Measurements from ENCODE around the gene FUBP3. TPM values are rescaled to one million over a fixed set of nuclear protein-coding genes. Genes with fewer than 3 reads are reported as not detected.

FUBP3 gene
- total RNA-seq, 1 donor from 2014 or later, result 22.6 TPM

DNA sequence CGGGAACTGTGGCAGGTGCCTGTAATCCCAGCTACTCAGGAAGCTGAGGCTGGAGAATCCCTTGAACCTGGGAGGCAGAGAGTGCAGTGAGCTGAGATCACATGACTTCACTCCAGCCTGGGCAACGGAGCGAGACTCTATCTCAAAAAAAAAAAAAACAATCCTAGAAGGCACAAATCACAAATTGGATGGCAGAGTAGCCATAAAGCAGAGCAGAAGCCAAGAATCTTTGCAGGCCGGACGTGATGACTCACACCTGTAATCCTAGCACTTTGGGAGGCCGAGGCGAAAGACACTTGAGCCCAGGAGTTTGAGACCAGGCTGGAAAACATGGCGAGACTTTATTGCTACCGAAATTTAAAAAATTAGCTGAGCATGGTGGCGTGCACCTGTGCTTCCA, 9.2 kb upstream of the FUBP3 start:
- no peak for DNase-seq
- intact Hi-C loops (cut with micrococcal nuclease), result no loop called here
- H3K4me1 ChIP-seq, result peaks cover 5% of the 10 kb centered on the region
- no peaks in the 10 kb centered on the region for H3K36me3 ChIP-seq
- TF ChIP-seq CTCF (IDR thresholded peaks at IDR 0.05; ENCODE audit: borderline replicate concordance), result no peak
- no peak overlapping the region for H3K27ac ChIP-seq (replicated peaks)
- H3K27me3 ChIP-seq (ENCODE audit: low read depth), result no peaks in the 10 kb centered on the region
- no peak overlapping the region for H3K4me3 ChIP-seq
- no peaks in the 10 kb centered on the region for H3K9me3 ChIP-seq (replicated peaks)

DNA sequence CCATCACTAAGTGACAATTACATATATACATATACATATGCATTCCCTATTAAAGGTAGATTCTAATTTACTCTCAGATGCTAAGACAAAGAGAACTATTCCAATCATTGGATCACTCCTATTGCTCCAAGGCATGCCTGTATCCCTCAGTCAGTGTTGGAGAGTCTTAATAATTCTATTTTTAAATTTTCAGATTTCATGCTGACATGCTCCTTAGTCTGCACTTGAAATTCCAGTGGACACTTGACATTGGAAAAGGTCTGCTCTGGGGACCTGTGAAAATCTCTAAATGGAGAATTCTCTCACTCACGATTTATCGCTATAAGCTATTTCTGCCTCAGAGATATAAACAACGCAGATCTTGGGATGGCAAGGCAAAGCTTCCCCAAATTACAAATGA, 3.9 kb upstream of the FUBP3 start:
- H3K36me3 ChIP-seq, result no peaks in the 10 kb centered on the region
- H3K27me3 ChIP-seq (ENCODE audit: low read depth), result no peaks in the 10 kb centered on the region
- H3K4me3 ChIP-seq, result no peak overlapping the region
- intact Hi-C loops (cut with micrococcal nuclease), result no loop called here
- no peak for TF ChIP-seq CTCF (IDR thresholded peaks at IDR 0.05; ENCODE audit: borderline replicate concordance)
- DNase-seq, result no peak
- H3K9me3 ChIP-seq (replicated peaks), result no peaks in the 10 kb centered on the region
- peaks cover 41% of the 10 kb centered on the region for H3K4me1 ChIP-seq
- peak overlapping the region; percentile 53 for H3K27ac ChIP-seq (replicated peaks)

- Histone ChIP-seq H3K4me3 (no peak overlapping the region), H3K9me3 (replicated peaks) (no peaks in the 10 kb centered on the region), H3K27me3 (ENCODE audit: low read depth) (no peaks in the 10 kb centered on the region), H3K27ac (replicated peaks) (peak overlapping the region; percentile 53), H3K4me1 (peaks cover 47% of the 10 kb centered on the region), H3K36me3 (no peaks in the 10 kb centered on the region)
- intact Hi-C loops (cut with micrococcal nuclease), result no loop called here
- DNase-seq, result no peak
- no peak for TF ChIP-seq CTCF (IDR thresholded peaks at IDR 0.05; ENCODE audit: borderline replicate concordance)
Measured at GRCh38 chr9:130576176-130576575, 3.2 kb upstream of the FUBP3 start.

DNA sequence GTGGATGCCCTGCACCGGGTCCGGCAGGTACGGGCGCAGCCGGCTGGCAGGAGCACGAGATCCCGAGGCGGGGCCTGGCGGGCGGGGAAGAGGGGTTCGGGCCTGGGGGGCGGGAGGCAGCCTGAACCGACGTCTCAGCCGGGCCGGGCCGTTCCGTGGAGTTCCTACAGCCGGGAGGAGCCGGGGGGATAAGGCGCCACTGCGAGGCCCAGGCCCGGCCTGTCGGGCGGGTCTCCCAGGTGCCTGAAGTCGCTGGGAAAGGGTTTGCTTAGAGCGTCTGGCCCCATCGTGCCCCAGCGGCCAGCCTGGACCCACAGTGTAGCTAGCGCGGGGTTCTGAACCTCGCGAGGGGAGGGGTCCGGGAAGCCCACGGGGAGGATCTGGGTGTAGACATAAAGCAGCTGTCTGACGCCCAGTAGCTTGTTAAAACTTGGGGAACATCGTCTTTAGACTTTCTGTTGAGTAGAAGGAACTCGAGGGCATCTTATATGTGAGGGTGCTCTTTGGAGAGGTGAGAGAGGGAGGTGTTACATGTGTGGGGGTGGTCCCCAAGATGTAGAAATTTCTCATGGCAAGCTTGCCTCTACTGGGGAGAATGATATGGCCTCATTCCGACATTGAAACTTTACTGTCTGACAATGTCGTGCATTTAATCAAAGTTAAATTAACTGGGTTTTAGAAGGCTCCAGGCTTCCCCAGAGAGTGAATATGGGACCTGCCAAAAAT, 524 bp downstream of the FUBP3 start:
- H3K27me3 ChIP-seq (ENCODE audit: low read depth), result no peaks in the 10 kb centered on the region
- H3K36me3 ChIP-seq, result no peaks in the 10 kb centered on the region
- H3K4me3 ChIP-seq, result peak overlapping the region; percentile 90
- peak overlapping the region; percentile 97 for H3K27ac ChIP-seq (replicated peaks)
- TF ChIP-seq CTCF (IDR thresholded peaks at IDR 0.05; ENCODE audit: borderline replicate concordance), result no peak
- H3K4me1 ChIP-seq, result peaks cover 77% of the 10 kb centered on the region
- intact Hi-C loops (cut with micrococcal nuclease), result no loop called here
- no peaks in the 10 kb centered on the region for H3K9me3 ChIP-seq (replicated peaks)
- DNase-seq, result no peak

- peaks cover 72% of the 10 kb centered on the region for H3K4me1 ChIP-seq
- intact Hi-C loops (cut with micrococcal nuclease), result no loop called here
Measured at GRCh38 chr9:130581766-130582165, 2.4 kb downstream of the FUBP3 start.

More at GRCh38 chr9:130581766-130582165, 2.4 kb downstream of the FUBP3 start:
- Histone ChIP-seq H3K36me3 (no peaks in the 10 kb centered on the region), H3K9me3 (replicated peaks) (no peaks in the 10 kb centered on the region), H3K27me3 (ENCODE audit: low read depth) (no peaks in the 10 kb centered on the region), H3K4me3 (no peak overlapping the region), H3K27ac (replicated peaks) (no peak overlapping the region)
- no peak for TF ChIP-seq CTCF (IDR thresholded peaks at IDR 0.05; ENCODE audit: borderline replicate concordance)
- DNase-seq, result no peak
